G401.6 (cell line): ENCODE data around the gene CKAP4.
A peak's percentile ranks its signal among the peaks of the same experiment; 100 is the strongest.

Source experiments
- FAIRE-seq: peaks from 2 replicates; lab custom pipeline; 2012; peaks lifted over from hg19 to GRCh38; lab: Jason Lieb, UNC

The CKAP4 gene

GRCh38 chr12:106239951-106240335 is 7.9 kb downstream of the CKAP4 start:
- no peak for FAIRE-seq

- no peak for FAIRE-seq
Measured at GRCh38 chr12:106239241-106239950, 8.4 kb downstream of the CKAP4 start.

- no peak for FAIRE-seq
Measured at GRCh38 chr12:106238146-106238545, 9.7 kb downstream of the CKAP4 start.

- no peak for FAIRE-seq
Measured at GRCh38 chr12:106235770-106236169, 12.1 kb downstream of the CKAP4 start.

GRCh38 chr12:106234449-106234848 is 13.4 kb downstream of the CKAP4 start:
- FAIRE-seq: no peak

GRCh38 chr12:106233011-106233410 is 14.8 kb downstream of the CKAP4 start:
- FAIRE-seq: no peak

- FAIRE-seq: no peak
Measured at GRCh38 chr12:106229036-106229591, 18.7 kb downstream of the CKAP4 start.

GRCh38 chr12:106228320-106228710 is 19.5 kb downstream of the CKAP4 start:
- FAIRE-seq: no peak

- no peak for FAIRE-seq
Measured at GRCh38 chr12:106227641-106228319, 20.0 kb downstream of the CKAP4 start.

GRCh38 chr12:106226884-106227640 is 20.8 kb downstream of the CKAP4 start:
- peak; percentile 93 for FAIRE-seq

GRCh38 chr12:106224355-106224706 is 23.5 kb downstream of the CKAP4 start:
- no peak for FAIRE-seq

GRCh38 chr12:106223485-106224354 is 24.1 kb downstream of the CKAP4 start:
- peak; percentile 55 for FAIRE-seq

- no peak for FAIRE-seq
Measured at GRCh38 chr12:106220536-106220935, 27.3 kb downstream of the CKAP4 start.

- FAIRE-seq: no peak
Measured at GRCh38 chr12:106219043-106219442, 28.8 kb downstream of the CKAP4 start.

- FAIRE-seq: no peak
Measured at GRCh38 chr12:106217706-106218105, 30.1 kb downstream of the CKAP4 start.

- no peak for FAIRE-seq
Measured at GRCh38 chr12:106214571-106214970, 33.2 kb downstream of the CKAP4 start.

- no peak for FAIRE-seq
Measured at GRCh38 chr12:106213662-106214061, 34.2 kb downstream of the CKAP4 start.

GRCh38 chr12:106211973-106212372 is 35.8 kb downstream of the CKAP4 start:
- FAIRE-seq: no peak

- FAIRE-seq: no peak
Measured at GRCh38 chr12:106205208-106206069, 42.4 kb downstream of the CKAP4 start.

- no peak for FAIRE-seq
Measured at GRCh38 chr12:106204312-106204711, 43.5 kb downstream of the CKAP4 start.
